Tibial nerve (tissue), 4 donors: ENCODE data around the gene BOLA3. TPM values are rescaled to one million over a fixed set of nuclear protein-coding genes. Genes with fewer than 3 reads are reported as not detected.

ENCODE experiments used
- DNase-seq, 2 donors: peaks; one replicate each; pipeline ENCODE4 v3.0.0-alpha.2; 2019; ENCODE audit warnings: low spot score in 2 of 2
- H3K27ac ChIP-seq, 4 donors: fragments of 200-600 bp; sonication (generic) in 3 of 4; one replicate each; pipeline ENCODE4 v1.5.1; 2017 to 2019; ENCODE audit warnings: mild to moderate bottlenecking in 1 of 4
- H3K27me3 ChIP-seq, 2 donors: fragments of 200-600 bp; sonication (generic) in 1 of 2; one replicate each; pipeline versions ENCODE4 v1.5.1 to v1.6.0; 2017 to 2019
- H3K36me3 ChIP-seq, 3 donors: fragments of 200-600 bp; sonication (generic); one replicate each; pipeline ENCODE4 v1.5.1; 2018 to 2019
- H3K4me1 ChIP-seq, 4 donors: fragments of 200-600 bp; sonication (generic) in 3 of 4; one replicate each; pipeline ENCODE4 v1.5.1; 2017 to 2019
- H3K4me3 ChIP-seq, 4 donors: fragments of 200-600 bp; sonication (generic) in 3 of 4; one replicate each; pipeline ENCODE4 v1.5.1; 2017 to 2019; ENCODE audit warnings: mild to moderate bottlenecking in 1 of 4, moderate library complexity in 1 of 4
- H3K9me3 ChIP-seq, 4 donors: fragments of 200-600 bp; sonication (generic) in 3 of 4; one replicate each; pipeline ENCODE4 v1.5.1; 2017 to 2019
- CTCF ChIP-seq, 5 experiments: fragments of 200-600 bp in 3 of 5; fragments of 450-650 bp in 2 of 5; sonication (generic) in 3 of 5; IDR thresholded peaks; one replicate each; pipeline ENCODE4 v1.5.1; 2016 to 2019; ENCODE audit warnings: antibody characterized with exemption in 5 of 5, mild to moderate bottlenecking in 3 of 5, moderate library complexity in 2 of 5
- EP300 ChIP-seq, 2 donors: sonication (generic); formaldehyde crosslinking; IDR thresholded peaks; one replicate each; pipeline ENCODE4 v1.6.1; 2017; ENCODE audit warnings: antibody characterized with exemption in 2 of 2, mild to moderate bottlenecking in 1 of 2
- POLR2A ChIP-seq, 2 donors: fragments of 450-650 bp; IDR thresholded peaks; one replicate each; pipeline ENCODE4 v1.6.1; 2017; ENCODE audit warnings: antibody characterized with exemption in 2 of 2, mild to moderate bottlenecking in 2 of 2, moderate library complexity in 2 of 2
- WGBS, 2 donors: methylation state at CpG; one replicate each; pipeline ENCODE4 v1.1.5; 2018; 5-methylcytosine and 5-hydroxymethylcytosine counted together
- total RNA-seq, 4 donors: library from RNA; depleted of rRNA; stranded (reverse); fragments of >200 nt; gene quantifications; one replicate each; pipeline ENCODE4 v1.1.0, GENCODE V29; 2016

The BOLA3 gene
- total RNA-seq, 4 donors from 2014 or later, result 23.2 to 39.5 (median 25.8) TPM

GRCh38 chr2:74096052-74096451, 51.7 kb downstream of the BOLA3 start:
- H3K4me3 ChIP-seq, result no peak overlapping the region
- H3K36me3 ChIP-seq, result peaks cover 0 to 82% (median 12%) of the 10 kb centered on the region in 3 donors
- H3K9me3 ChIP-seq, result no peaks in the 10 kb centered on the region
- WGBS, 2 donors, result 90 to 94% methylated on average over 2 of the region's 2 CpGs
- H3K27me3 ChIP-seq, result no peaks in the 10 kb centered on the region
- TF ChIP-seq POLR2A (IDR thresholded peaks at IDR 0.05) (no peak), CTCF (IDR thresholded peaks at IDR 0.05) (no peak), EP300 (IDR thresholded peaks at IDR 0.05) (no peak)
- no peak overlapping the region for H3K27ac ChIP-seq
- DNase-seq, result no peak
- H3K4me1 ChIP-seq, result peaks cover 0 to 4% (median 0%) of the 10 kb centered on the region in 4 donors

GRCh38 chr2:74095632-74096031, 52.1 kb downstream of the BOLA3 start:
- Histone ChIP-seq H3K27me3 (no peaks in the 10 kb centered on the region), H3K36me3 (peaks cover 0 to 82% (median 16%) of the 10 kb centered on the region in 3 donors), H3K4me1 (peaks cover 0 to 4% (median 0%) of the 10 kb centered on the region in 4 donors), H3K27ac (no peak overlapping the region), H3K4me3 (no peak overlapping the region), H3K9me3 (no peaks in the 10 kb centered on the region)
- no peak for DNase-seq
- no peak for TF ChIP-seq EP300 (IDR thresholded peaks at IDR 0.05)
- no peak for TF ChIP-seq CTCF (IDR thresholded peaks at IDR 0.05)
- TF ChIP-seq POLR2A (IDR thresholded peaks at IDR 0.05), result no peak
- 77 to 86% methylated on average over 3 of the region's 3 CpGs for WGBS, 2 donors

- TF ChIP-seq EP300 (IDR thresholded peaks at IDR 0.05), result no peak
- no peak for TF ChIP-seq POLR2A (IDR thresholded peaks at IDR 0.05)
- TF ChIP-seq CTCF (IDR thresholded peaks at IDR 0.05), result no peak
- peaks cover 0 to 82% (median 13%) of the 10 kb centered on the region in 3 donors for H3K36me3 ChIP-seq
Measured at GRCh38 chr2:74094291-74094690, 53.4 kb downstream of the BOLA3 start.

GRCh38 chr2:74093840-74094239, 53.9 kb downstream of the BOLA3 start:
- H3K36me3 ChIP-seq, result peaks cover 0 to 81% (median 13%) of the 10 kb centered on the region in 3 donors
- no peak for DNase-seq
- WGBS, 2 donors, result 79 to 88% methylated on average over 6 of the region's 6 CpGs

More at GRCh38 chr2:74094291-74094690, 53.4 kb downstream of the BOLA3 start:
- Histone ChIP-seq H3K4me3 (no peak overlapping the region), H3K4me1 (peaks cover 0 to 4% (median 0%) of the 10 kb centered on the region in 4 donors), H3K9me3 (no peaks in the 10 kb centered on the region), H3K27me3 (no peaks in the 10 kb centered on the region), H3K27ac (no peak overlapping the region)
- no peak for DNase-seq
- 81 to 87% methylated on average over 7 of the region's 7 CpGs for WGBS, 2 donors

GRCh38 chr2:74093426-74093825, 54.3 kb downstream of the BOLA3 start:
- TF ChIP-seq POLR2A (IDR thresholded peaks at IDR 0.05) (no peak), CTCF (IDR thresholded peaks at IDR 0.05) (no peak)
- Histone ChIP-seq H3K36me3 (peaks cover 0 to 81% (median 13%) of the 10 kb centered on the region in 3 donors), H3K27ac (no peak overlapping the region), H3K9me3 (no peaks in the 10 kb centered on the region), H3K4me3 (no peak overlapping the region), H3K27me3 (no peaks in the 10 kb centered on the region), H3K4me1 (peaks cover 0 to 4% (median 0%) of the 10 kb centered on the region in 4 donors)
- WGBS, 2 donors, result 79 to 85% methylated on average over 13 of the region's 13 CpGs
- no peak for DNase-seq

More at GRCh38 chr2:74093840-74094239, 53.9 kb downstream of the BOLA3 start:
- Histone ChIP-seq H3K27ac (no peak overlapping the region), H3K4me1 (peaks cover 0 to 4% (median 0%) of the 10 kb centered on the region in 4 donors), H3K27me3 (no peaks in the 10 kb centered on the region), H3K4me3 (no peak overlapping the region), H3K9me3 (no peaks in the 10 kb centered on the region)
- TF ChIP-seq CTCF (IDR thresholded peaks at IDR 0.05), result no peak
- TF ChIP-seq POLR2A (IDR thresholded peaks at IDR 0.05), result no peak
- no peak for TF ChIP-seq EP300 (IDR thresholded peaks at IDR 0.05)
